GM19043 (cell line): Measurements from ENCODE around the gene MAP2K5.

Source experiments
- ATAC-seq: cut with Tn5 transposase; IDR thresholded peaks from one replicate; pipeline ENCODE4 v1.9.1; 2021; ENCODE audit warnings: low read depth; ENCODE audit not compliant: unreplicated experiment

MAP2K5 gene

GRCh38 chr15:67716171-67716570, 173.7 kb downstream of the MAP2K5 start:
- ATAC-seq, result no peak

- ATAC-seq, result no peak
Observed at GRCh38 chr15:67717776-67718175, 175.3 kb downstream of the MAP2K5 start.

- no peak for ATAC-seq
Observed at GRCh38 chr15:67719330-67719959, 176.9 kb downstream of the MAP2K5 start.

GRCh38 chr15:67720556-67721175, 178.2 kb downstream of the MAP2K5 start:
- no peak for ATAC-seq

GRCh38 chr15:67722030-67722817, 179.7 kb downstream of the MAP2K5 start:
- no peak for ATAC-seq

GRCh38 chr15:67723294-67724024, 181.0 kb downstream of the MAP2K5 start:
- ATAC-seq, result no peak

- no peak for ATAC-seq
Observed at GRCh38 chr15:67724691-67725375, 182.3 kb downstream of the MAP2K5 start.

- ATAC-seq, result no peak
Observed at GRCh38 chr15:67730135-67730534, 187.6 kb downstream of the MAP2K5 start.

GRCh38 chr15:67731112-67731721, 188.7 kb downstream of the MAP2K5 start:
- ATAC-seq, result no peak

GRCh38 chr15:67732164-67732563, 189.7 kb downstream of the MAP2K5 start:
- no peak for ATAC-seq

- ATAC-seq, result no peak
Observed at GRCh38 chr15:67732671-67733374, 190.3 kb downstream of the MAP2K5 start.

GRCh38 chr15:67735896-67736295, 193.4 kb downstream of the MAP2K5 start:
- no peak for ATAC-seq

- no peak for ATAC-seq
Observed at GRCh38 chr15:67736810-67737209, 194.3 kb downstream of the MAP2K5 start.

- ATAC-seq, result no peak
Observed at GRCh38 chr15:67738056-67738455, 195.6 kb downstream of the MAP2K5 start.

GRCh38 chr15:67740405-67740804, 197.9 kb downstream of the MAP2K5 start:
- ATAC-seq, result no peak

- no peak for ATAC-seq
Observed at GRCh38 chr15:67741308-67741707, 198.8 kb downstream of the MAP2K5 start.

- no peak for ATAC-seq
Observed at GRCh38 chr15:67743558-67743957, 201.1 kb downstream of the MAP2K5 start.

- no peak for ATAC-seq
Observed at GRCh38 chr15:67744331-67745072, 202.0 kb downstream of the MAP2K5 start.
